Stomach (tissue), 9 donors: Measurements from ENCODE around the gene P2RX6. TPM values are rescaled to one million over a fixed set of nuclear protein-coding genes. Genes with fewer than 3 reads are reported as not detected.

Source experiments
- DNase-seq, 2 donors: peaks; one replicate each; pipeline versions ENCODE4 v3.0.0 to v3.0.0-alpha.2; 2013 to 2019
- H3K27ac ChIP-seq, 5 donors: fragments of 200-600 bp in 4 of 5; sonication (generic) in 4 of 5; one replicate each; pipeline ENCODE4 v1.5.1; 2013 to 2019; ENCODE audit warnings: mild to moderate bottlenecking in 1 of 5, moderate library complexity in 1 of 5
- H3K27me3 ChIP-seq, 3 donors: fragments of 200-600 bp; sonication (generic); one replicate each; pipeline ENCODE4 v1.5.1; 2017 to 2019; ENCODE audit warnings: mixed run types in 1 of 3
- H3K36me3 ChIP-seq, 4 donors: fragments of 200-600 bp; sonication (generic); 1 replicate in 3 of 4; 2 replicates in 1 of 4; pipeline ENCODE4 v1.5.1; 2016 to 2019
- H3K4me1 ChIP-seq, 4 donors: fragments of 200-600 bp; sonication (generic); one replicate each; pipeline ENCODE4 v1.5.1; 2016 to 2019
- H3K4me3 ChIP-seq, 4 donors: fragments of 200-600 bp; sonication (generic) in 3 of 4; one replicate each; pipeline ENCODE4 v1.5.1; 2016 to 2019; ENCODE audit warnings: mild to moderate bottlenecking in 1 of 4
- H3K9me3 ChIP-seq, 4 donors: fragments of 200-600 bp; sonication (generic); one replicate each; pipeline ENCODE4 v1.5.1; 2016 to 2019
- CTCF ChIP-seq, 7 experiments: fragments of 450-650 bp in 4 of 7; fragments of 200-600 bp in 3 of 7; sonication (generic) in 3 of 7; IDR thresholded peaks; one replicate each; pipeline ENCODE4 v1.5.1; 2016 to 2019; ENCODE audit warnings: antibody characterized with exemption in 7 of 7, control low read depth in 2 of 7, mild to moderate bottlenecking in 1 of 7
- EP300 ChIP-seq: sonication (generic); formaldehyde crosslinking; IDR thresholded peaks from one replicate; pipeline ENCODE4 v1.6.1; 2017; ENCODE audit warnings: antibody characterized with exemption
- POLR2A ChIP-seq, 4 donors: fragments of 450-650 bp; IDR thresholded peaks; one replicate each; pipeline ENCODE4 v1.6.1; 2016; ENCODE audit warnings: antibody characterized with exemption in 4 of 4, control low read depth in 2 of 4, mild to moderate bottlenecking in 1 of 4, moderate library complexity in 1 of 4
- POLR2AphosphoS5 ChIP-seq, 3 donors: sonication (generic); formaldehyde crosslinking; IDR thresholded peaks; one replicate each; pipeline ENCODE4 v1.6.1; 2016; ENCODE audit warnings: antibody characterized with exemption in 3 of 3
- WGBS, 5 donors: extraction: QIAGEN DNeasy Blood & Tissue Kit in 3 of 5; methylation state at CpG; one replicate each; pipeline versions ENCODE4 v1.1.5 to v1.1.7; 2013 to 2018; 5-methylcytosine and 5-hydroxymethylcytosine counted together
- intact Hi-C: fragments of 100-400 bp; cut with DNase I; formaldehyde crosslinking; loops from one replicate; pipeline ENCODE4 v1.15.1; 2023; ENCODE audit warnings: low total_unique reads
- polyA plus RNA-seq, 3 donors: library from polyadenylated mRNA; stranded (reverse); fragments of 200-250 nt; gene quantifications; one replicate each; pipeline ENCODE4 v1.2.3, GENCODE V29; 2013
- total RNA-seq, 5 donors: library from RNA; depleted of rRNA; stranded (reverse); fragments of >200 nt; gene quantifications; one replicate each; pipeline versions ENCODE4 v1.1.0 to v1.2.3, GENCODE V29; 2014 to 2016
- donor health status: healthy with polysubstance abuse.
- donor health status: Bipolar disorder and iron deficiency.
- donor health status: healthy.

P2RX6 gene
- total and polyA plus RNA-seq, 8 donors = 0.10 to 0.55 (median 0.31) TPM; not detected in 5

- no peaks in the 10 kb centered on the region for H3K9me3 ChIP-seq
- no peak for DNase-seq
- peaks cover 0 to 12% (median 0%) of the 10 kb centered on the region in 3 donors for H3K27me3 ChIP-seq
- H3K36me3 ChIP-seq = no peaks in the 10 kb centered on the region
- 69 to 80% (median 72%) methylated on average over 15 to 21 of the region's 21 CpGs for WGBS, 5 donors
- intact Hi-C loops = no loop called here
- TF ChIP-seq EP300 = no peak
- peaks cover 0 to 10% (median 0%) of the 10 kb centered on the region in 4 donors for H3K4me1 ChIP-seq
- no peak overlapping the region for H3K4me3 ChIP-seq
- no peak overlapping the region for H3K27ac ChIP-seq
Measured at GRCh38 chr22:20972933-20973577, 41.9 kb upstream of the P2RX6 start.

- no peak for DNase-seq
- Histone ChIP-seq H3K4me1 (peaks cover 0 to 3% (median 0%) of the 10 kb centered on the region in 4 donors), H3K36me3 (no peaks in the 10 kb centered on the region), H3K27me3 (peaks cover 0 to 12% (median 0%) of the 10 kb centered on the region in 3 donors), H3K9me3 (peaks cover 0 to 7% (median 6%) of the 10 kb centered on the region in 4 donors), H3K27ac (no peak overlapping the region), H3K4me3 (no peak overlapping the region)
- WGBS, 5 donors = 47 to 58% (median 55%) methylated on average over 12 to 21 of the region's 21 CpGs
- intact Hi-C loops = no loop called here
- TF ChIP-seq EP300 = no peak
- no peak for TF ChIP-seq POLR2AphosphoS5 (IDR thresholded peaks at IDR 0.05)
- no peak for TF ChIP-seq CTCF (IDR thresholded peaks at IDR 0.05)
- TF ChIP-seq POLR2A (IDR thresholded peaks at IDR 0.05) = no peak
Measured at GRCh38 chr22:20973634-20974286, 41.2 kb upstream of the P2RX6 start.

- WGBS, 5 donors = 69 to 84% (median 79%) methylated on average over 11 to 16 of the region's 16 CpGs
- intact Hi-C loops = no loop called here
Measured at GRCh38 chr22:20974336-20974955, 40.5 kb upstream of the P2RX6 start.

GRCh38 chr22:20975541-20976290, 39.2 kb upstream of the P2RX6 start:
- Histone ChIP-seq H3K4me1 (peaks cover 13 to 18% (median 15%) of the 10 kb centered on the region in 4 donors), H3K27ac (no peak overlapping the region), H3K27me3 (peaks cover 0 to 17% (median 0%) of the 10 kb centered on the region in 3 donors), H3K9me3 (peaks cover 0 to 10% (median 8%) of the 10 kb centered on the region in 4 donors), H3K4me3 (no peak overlapping the region), H3K36me3 (no peaks in the 10 kb centered on the region)
- DNase-seq = no peak
- TF ChIP-seq POLR2AphosphoS5 (IDR thresholded peaks at IDR 0.05) (no peak), EP300 (no peak), CTCF (IDR thresholded peaks at IDR 0.05) (no peak), POLR2A (IDR thresholded peaks at IDR 0.05) (no peak)
- WGBS, 5 donors = 70 to 83% (median 77%) methylated on average over 10 to 14 of the region's 14 CpGs
- intact Hi-C loops = no loop called here

More at GRCh38 chr22:20974336-20974955, 40.5 kb upstream of the P2RX6 start:
- TF ChIP-seq POLR2AphosphoS5 (IDR thresholded peaks at IDR 0.05) (no peak), EP300 (no peak), CTCF (IDR thresholded peaks at IDR 0.05) (no peak), POLR2A (IDR thresholded peaks at IDR 0.05) (no peak)
- Histone ChIP-seq H3K4me1 (peaks cover 3 to 5% (median 4%) of the 10 kb centered on the region in 4 donors), H3K36me3 (no peaks in the 10 kb centered on the region), H3K4me3 (no peak overlapping the region), H3K9me3 (peaks cover 0 to 10% (median 8%) of the 10 kb centered on the region in 4 donors), H3K27me3 (peaks cover 0 to 17% (median 0%) of the 10 kb centered on the region in 3 donors), H3K27ac (no peak overlapping the region)
- DNase-seq = no peak
